Large intestine (tissue), 3 donors: ENCODE measurements around the gene ATG10. TPM values are rescaled to one million over a fixed set of nuclear protein-coding genes. Genes with fewer than 3 reads are reported as not detected.
"Not testable (repeated sequence)": the region's sequence is repeated elsewhere in the genome, so short reads cannot be mapped to it uniquely, and the experiment has no call there.

Source experiments
- DNase-seq, 2 donors: peaks; one replicate each; pipeline versions ENCODE4 v3.0.0 to v3.0.0-alpha.2; 2013
- H3K27ac ChIP-seq: one replicate; pipeline ENCODE4 v1.5.1; 2013; ENCODE audit warnings: low read length
- H3K27me3 ChIP-seq: 2 replicates; pipeline ENCODE4 v1.6.1; 2013; ENCODE audit warnings: low read length; ENCODE audit not compliant: control insufficient read depth, insufficient read depth
- H3K36me3 ChIP-seq: 2 replicates; pipeline ENCODE4 v1.6.1; 2013; ENCODE audit warnings: low read length; ENCODE audit not compliant: control insufficient read depth, insufficient read depth
- H3K4me1 ChIP-seq: one replicate; pipeline ENCODE4 v1.6.1; 2013; ENCODE audit warnings: low read length; ENCODE audit not compliant: control insufficient read depth, insufficient read depth
- H3K4me3 ChIP-seq: one replicate; pipeline ENCODE4 v1.5.1; 2013; ENCODE audit warnings: low read length
- H3K9me3 ChIP-seq: one replicate; pipeline ENCODE4 v1.6.1; 2013; ENCODE audit warnings: mild to moderate bottlenecking, low read depth, low read length, moderate library complexity; ENCODE audit not compliant: control insufficient read depth
- WGBS: methylation state at CpG from one replicate; pipeline ENCODE4 v1.1.5; 2013; ENCODE audit warnings: low lambda C conversion rate; ENCODE audit not compliant: insufficient coverage; 5-methylcytosine and 5-hydroxymethylcytosine counted together
- polyA plus RNA-seq: library from polyadenylated mRNA; unstranded; fragments of 120-200 nt; gene quantifications from one replicate; pipeline ENCODE4 v1.2.1, GENCODE V29; 2013

The ATG10 gene
- polyA plus RNA-seq, 1 donor = 9.2 TPM

DNA sequence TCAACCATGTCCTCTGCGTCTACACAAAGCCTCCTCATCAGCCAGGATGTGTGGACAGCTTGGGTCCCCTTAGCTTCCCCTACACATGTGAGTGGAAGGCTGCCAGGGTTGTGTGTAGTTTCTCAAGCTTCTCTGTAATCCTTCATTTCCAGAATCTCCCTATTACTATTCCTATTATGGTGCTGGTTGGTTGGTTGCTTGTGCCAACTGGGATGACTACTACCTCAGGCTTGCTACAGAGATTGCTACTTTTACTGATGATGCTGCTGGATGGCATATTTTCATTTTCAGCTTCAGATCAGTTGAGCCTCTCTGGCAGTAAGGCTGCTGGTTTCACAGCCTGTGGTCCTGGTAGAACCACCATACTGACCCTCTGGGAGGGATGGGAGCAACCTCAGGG lies 39.9 kb downstream of the ATG10 start:
- no peaks in the 10 kb centered on the region for H3K27me3 ChIP-seq
- H3K9me3 ChIP-seq = peaks cover 7% of the 10 kb centered on the region
- no peak for DNase-seq
- no peak overlapping the region for H3K4me3 ChIP-seq
- no peak overlapping the region for H3K27ac ChIP-seq
- H3K4me1 ChIP-seq = no peaks in the 10 kb centered on the region
- H3K36me3 ChIP-seq = peaks cover 3% of the 10 kb centered on the region
- WGBS = no CpG with 5 or more reads among the region's 1 CpG

DNA sequence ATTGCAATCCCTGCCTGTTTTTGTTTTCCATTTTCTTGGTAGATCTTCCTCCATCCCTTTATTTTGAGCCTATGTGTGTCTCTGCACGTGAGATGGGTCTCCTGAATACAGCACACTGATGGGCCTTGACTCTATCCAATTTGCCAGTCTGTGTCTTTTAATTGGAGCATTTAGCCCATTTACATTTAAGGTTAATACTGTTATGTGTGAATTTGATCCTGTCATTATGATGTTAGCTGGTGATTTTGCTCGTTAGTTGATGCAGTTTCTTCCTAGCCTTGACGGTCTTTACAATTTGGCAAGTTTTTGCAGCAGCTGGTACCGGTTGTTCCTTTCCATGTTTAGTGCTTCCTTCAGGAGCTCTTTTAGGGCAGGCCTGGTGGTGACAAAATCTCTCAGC lies 42.8 kb downstream of the ATG10 start:
- not testable (repeated sequence) for H3K4me1 ChIP-seq, H3K27ac ChIP-seq, DNase-seq, H3K36me3 ChIP-seq, H3K4me3 ChIP-seq, H3K9me3 ChIP-seq, H3K27me3 ChIP-seq
- WGBS = no CpG with 5 or more reads among the region's 4 CpGs

DNA sequence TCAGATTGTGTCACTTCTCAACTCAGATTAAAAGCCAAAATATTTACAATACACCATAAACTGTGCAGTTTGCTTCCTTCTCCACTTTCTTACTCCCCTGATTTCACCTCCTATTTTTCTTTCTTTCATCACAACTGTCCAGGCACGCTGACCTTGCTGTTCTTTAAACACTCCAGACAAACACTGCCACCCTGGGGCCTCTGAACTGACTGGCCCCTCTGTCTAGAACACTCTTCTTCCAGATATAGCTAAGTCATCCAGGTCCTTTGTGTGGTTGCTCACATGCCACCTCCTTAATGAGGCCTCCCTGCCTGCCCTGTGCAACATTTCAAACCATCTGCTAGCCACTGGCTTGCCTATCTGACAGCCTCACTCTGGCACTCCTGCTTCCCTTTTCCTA lies 46.6 kb downstream of the ATG10 start:
- Histone ChIP-seq H3K4me3 (no peak overlapping the region), H3K36me3 (no peaks in the 10 kb centered on the region), H3K27ac (no peak overlapping the region), H3K4me1 (no peaks in the 10 kb centered on the region), H3K9me3 (peaks cover 7% of the 10 kb centered on the region), H3K27me3 (no peaks in the 10 kb centered on the region)
- DNase-seq = peak; percentile 25 to 52
- 17% methylated on average over 1 of the region's 1 CpG for WGBS

DNA sequence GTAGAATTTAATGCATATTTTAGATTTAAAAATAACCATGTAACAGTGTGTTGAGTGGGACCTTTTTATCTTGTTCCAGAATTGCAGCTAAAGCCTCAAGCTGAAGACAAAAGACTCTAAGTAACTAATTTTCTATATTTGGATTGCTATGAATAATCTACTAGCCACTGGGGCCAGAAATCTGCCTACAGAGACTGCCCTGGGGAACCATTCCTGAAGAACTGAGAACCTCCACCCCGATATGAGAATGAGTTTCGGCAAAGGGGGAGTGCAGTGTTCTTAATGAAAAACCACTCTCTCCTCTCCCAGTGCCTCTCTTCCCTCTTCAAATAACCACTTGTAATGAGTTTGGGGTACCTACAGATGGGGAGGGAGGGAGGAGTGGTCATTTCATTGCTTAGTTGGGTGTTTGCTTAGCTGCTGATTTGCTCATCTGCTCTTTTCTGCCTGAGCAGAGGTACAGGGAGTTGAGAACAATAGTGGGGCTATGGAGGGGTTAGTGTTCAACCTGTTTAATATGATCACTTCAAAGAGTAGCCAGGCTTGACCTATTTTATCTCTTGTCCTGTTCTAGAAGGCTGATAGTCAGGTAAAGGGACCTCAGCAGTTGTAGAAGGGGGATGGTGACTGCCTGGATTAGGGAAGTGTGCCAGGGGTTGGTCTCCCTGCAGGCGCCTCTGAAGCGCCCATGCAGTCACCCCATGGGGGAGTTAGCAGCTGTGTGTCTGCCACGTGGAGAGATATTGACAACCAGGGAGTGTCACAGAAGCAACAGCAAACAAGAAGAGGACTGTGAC lies 47.7 kb downstream of the ATG10 start:
- Histone ChIP-seq H3K27ac (no peak overlapping the region), H3K36me3 (no peaks in the 10 kb centered on the region), H3K27me3 (no peaks in the 10 kb centered on the region), H3K9me3 (peaks cover 7% of the 10 kb centered on the region), H3K4me1 (no peaks in the 10 kb centered on the region), H3K4me3 (no peak overlapping the region)
- DNase-seq = peak; percentile 16 to 41
- no CpG with 5 or more reads among the region's 5 CpGs for WGBS

DNA sequence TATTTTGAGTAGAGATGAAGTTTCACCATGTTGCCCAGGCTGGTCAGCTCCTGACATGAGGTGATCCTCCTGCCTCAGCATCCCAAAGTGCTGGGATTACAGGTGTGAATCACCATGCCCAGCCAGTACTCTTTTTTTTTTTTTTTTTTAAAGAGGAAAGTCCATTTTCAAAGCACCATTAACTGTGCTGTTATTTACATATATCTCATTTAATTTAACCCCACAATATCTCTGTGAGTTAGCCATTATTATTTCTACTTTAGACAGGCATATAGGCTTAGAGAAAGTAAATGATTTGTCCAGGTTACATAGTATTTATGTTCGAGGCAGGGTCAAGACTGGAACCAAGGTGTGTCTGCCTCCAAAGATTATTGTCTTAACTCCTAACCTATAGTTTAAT lies 50.7 kb downstream of the ATG10 start:
- Histone ChIP-seq H3K4me1 (no peaks in the 10 kb centered on the region), H3K27ac (no peak overlapping the region), H3K36me3 (no peaks in the 10 kb centered on the region), H3K9me3 (no peaks in the 10 kb centered on the region), H3K27me3 (no peaks in the 10 kb centered on the region), H3K4me3 (no peak overlapping the region)
- DNase-seq = no peak
- WGBS = 71% methylated on average over 1 of the region's 1 CpG

DNA sequence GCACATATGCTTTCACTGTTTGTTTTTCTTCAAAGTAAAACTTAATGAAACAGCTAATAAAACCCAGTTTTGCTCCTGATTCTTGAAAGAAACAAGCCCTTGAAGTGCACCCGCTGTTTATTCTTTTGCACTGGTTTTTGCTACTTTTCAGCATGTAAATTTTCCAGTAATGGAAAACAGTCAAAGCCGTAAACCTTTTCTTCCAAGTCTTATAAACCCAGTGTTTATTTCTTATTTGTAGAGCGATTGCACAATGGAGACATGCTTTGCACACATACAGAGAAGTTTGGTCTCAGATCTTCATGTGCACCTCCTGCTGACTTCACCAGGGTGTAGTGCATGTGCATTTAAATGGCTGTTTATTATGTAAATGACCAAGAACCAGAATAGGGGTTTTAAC lies 51.8 kb downstream of the ATG10 start:
- H3K36me3 ChIP-seq = no peaks in the 10 kb centered on the region
- WGBS = 80% methylated on average over 1 of the region's 3 CpGs
- H3K4me1 ChIP-seq = no peaks in the 10 kb centered on the region
- H3K27ac ChIP-seq = no peak overlapping the region
- no peaks in the 10 kb centered on the region for H3K9me3 ChIP-seq
- H3K4me3 ChIP-seq = no peak overlapping the region
- H3K27me3 ChIP-seq = no peaks in the 10 kb centered on the region
- no peak for DNase-seq

DNA sequence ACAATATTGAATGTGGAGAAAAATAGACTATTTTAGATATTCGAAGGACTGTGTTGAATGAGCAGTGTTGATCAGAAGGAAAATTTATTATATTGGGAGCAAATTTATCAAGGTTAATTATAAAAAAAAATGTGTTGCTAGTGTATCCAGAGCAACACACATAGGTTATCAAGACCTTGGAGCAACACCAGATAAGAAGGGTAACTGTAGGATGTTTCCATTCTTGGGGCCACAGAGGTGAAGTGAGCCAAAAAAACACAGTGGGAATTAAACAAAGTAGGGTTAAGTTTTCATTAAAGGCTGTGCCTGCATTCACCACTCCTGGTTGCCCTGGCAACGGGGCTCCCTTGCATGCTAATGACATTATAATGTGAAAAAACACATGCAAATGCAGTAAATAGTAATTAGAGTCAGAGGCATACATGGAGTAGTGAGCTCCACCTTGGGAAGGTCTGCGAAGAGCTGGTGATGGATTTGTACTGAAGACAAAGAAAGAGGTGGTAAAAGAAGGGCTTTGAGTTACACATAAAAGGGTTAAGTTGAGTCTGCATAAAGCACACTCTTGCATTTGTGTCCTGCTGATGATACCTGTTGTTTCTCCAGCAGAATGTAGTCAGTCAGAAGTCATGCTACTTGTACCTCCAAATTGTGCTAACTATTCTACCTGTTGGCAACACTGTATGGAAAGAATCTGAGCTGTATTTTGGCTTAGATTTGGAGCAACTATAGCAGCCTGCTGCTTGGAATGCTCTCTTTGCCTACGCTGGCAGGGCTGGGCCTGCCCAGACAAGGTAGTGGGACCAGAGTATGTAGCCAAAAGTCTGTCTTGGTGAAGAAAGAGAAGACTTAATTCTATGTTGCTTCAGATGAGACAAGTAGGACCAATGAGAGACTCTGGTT lies 59.6 kb downstream of the ATG10 start:
- Histone ChIP-seq H3K36me3 (no peaks in the 10 kb centered on the region), H3K4me1 (no peaks in the 10 kb centered on the region), H3K27me3 (no peaks in the 10 kb centered on the region), H3K9me3 (no peaks in the 10 kb centered on the region), H3K4me3 (no peak overlapping the region), H3K27ac (no peak overlapping the region)
- WGBS = no CpG with 5 or more reads among the region's 4 CpGs
- no peak for DNase-seq

DNA sequence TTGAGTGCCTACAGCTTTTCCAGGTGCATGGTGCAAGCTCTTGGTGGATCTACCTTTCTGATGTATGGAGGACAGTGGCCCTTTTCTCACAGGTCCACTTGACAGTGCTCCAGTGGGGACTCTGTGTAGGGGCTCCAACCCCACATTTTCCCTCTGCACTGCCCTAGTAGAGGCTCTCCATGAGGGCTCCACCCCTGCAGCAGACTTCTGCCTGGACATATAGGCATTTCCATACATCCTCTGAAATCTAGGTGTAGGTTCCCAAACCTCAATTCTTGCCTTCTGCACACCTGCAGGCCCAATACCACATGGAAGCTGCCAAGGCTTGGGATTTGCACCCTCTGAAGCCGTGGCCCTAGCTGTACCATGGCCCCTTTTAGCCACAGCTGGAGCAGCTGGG lies 71.1 kb downstream of the ATG10 start:
- H3K36me3 ChIP-seq, DNase-seq, H3K27ac ChIP-seq, H3K4me3 ChIP-seq, H3K27me3 ChIP-seq, H3K4me1 ChIP-seq, H3K9me3 ChIP-seq: not testable (repeated sequence)
- no CpG with 5 or more reads among the region's 1 CpG for WGBS

DNA sequence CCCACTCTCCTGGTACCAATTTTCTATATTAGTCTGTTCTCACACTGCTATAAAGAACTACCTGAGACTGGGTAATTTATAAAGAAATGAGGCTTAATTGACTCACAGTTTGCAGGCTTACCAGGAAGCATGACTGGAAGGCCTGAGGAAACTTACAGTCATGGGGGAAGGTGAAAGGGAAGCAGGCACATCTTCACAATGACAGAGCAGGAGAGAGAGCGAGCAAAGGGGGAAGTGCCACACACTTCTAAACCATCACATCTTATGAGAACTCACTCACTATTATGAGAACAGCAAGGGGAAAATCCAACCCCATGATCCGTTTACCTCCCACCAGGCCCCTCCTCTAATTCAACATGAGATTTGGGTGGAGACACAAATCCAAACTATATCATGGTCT lies 72.2 kb downstream of the ATG10 start:
- no peak overlapping the region for H3K27ac ChIP-seq
- no peak overlapping the region for H3K4me3 ChIP-seq
- WGBS = no CpG with 5 or more reads among the region's 2 CpGs
- no peak for DNase-seq
- no peaks in the 10 kb centered on the region for H3K36me3 ChIP-seq
- no peaks in the 10 kb centered on the region for H3K27me3 ChIP-seq
- H3K4me1 ChIP-seq = no peaks in the 10 kb centered on the region
- H3K9me3 ChIP-seq = peaks cover 9% of the 10 kb centered on the region

DNA sequence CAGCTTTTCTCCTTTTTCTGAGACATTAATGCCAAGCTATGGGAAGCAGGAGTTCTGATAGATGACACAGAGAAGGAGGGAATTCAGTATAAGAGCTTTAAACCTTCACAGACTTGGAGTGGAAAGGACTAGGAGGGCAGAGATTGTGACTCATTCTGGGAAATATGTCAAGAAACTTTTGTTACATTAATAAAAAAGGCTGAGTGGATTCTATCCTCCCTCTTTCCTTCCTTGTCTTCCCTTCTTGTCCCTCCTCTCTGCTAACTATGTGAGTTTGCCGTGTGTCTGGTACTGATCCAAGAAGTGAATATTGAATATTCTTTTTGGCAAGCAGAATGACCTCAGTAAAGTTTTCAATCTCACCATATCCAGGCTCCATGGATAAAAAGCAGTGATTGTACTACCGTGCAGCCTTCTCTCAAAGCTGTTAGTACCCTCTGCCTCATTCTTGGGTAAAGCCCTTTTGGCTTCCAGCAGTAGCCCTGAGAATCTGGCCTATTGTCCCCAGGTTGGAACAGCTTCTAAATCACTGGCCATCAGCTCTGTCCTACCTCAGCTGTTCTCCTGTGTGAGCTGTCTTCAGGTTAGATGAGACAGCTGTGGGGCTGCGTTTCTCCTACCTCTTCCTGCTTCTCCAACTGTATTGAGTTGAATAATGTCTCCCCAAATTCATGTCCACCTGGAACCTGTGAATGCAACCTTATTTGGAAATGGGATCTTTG lies 73.9 kb downstream of the ATG10 start:
- no peak for DNase-seq
- Histone ChIP-seq H3K4me3 (no peak overlapping the region), H3K27ac (no peak overlapping the region), H3K27me3 (no peaks in the 10 kb centered on the region), H3K9me3 (peaks cover 9% of the 10 kb centered on the region), H3K4me1 (no peaks in the 10 kb centered on the region), H3K36me3 (no peaks in the 10 kb centered on the region)
- 86% methylated on average over 1 of the region's 3 CpGs for WGBS
